ENCODE results near the gene DNAJC6. TPM values are rescaled to one million over a fixed set of nuclear protein-coding genes. Genes with fewer than 3 reads are reported as not detected.

Gene DNAJC6
- total and polyA plus RNA-seq, 7 experiments from 2014 or later = 0.22 to 7.0 (median 1.8) TPM

GRCh38 chr1:65456481-65456880 is 147.1 kb downstream of the DNAJC6 start:
- H3K9me3 ChIP-seq (ENCODE audit: control insufficient read depth in 2 of 3, low read length in 3 of 3) = no peaks in the 10 kb centered on the region
- peaks cover 3 to 23% (median 10%) of the 10 kb centered on the region in 11 donors for H3K9me3 Mint-ChIP-seq
- peaks cover 0 to 6% (median 5%) of the 10 kb centered on the region in 5 donors for H3K27me3 Mint-ChIP-seq
- no peak for ATAC-seq
- H3K27ac ChIP-seq (ENCODE audit: low read depth, low read length) = no peak overlapping the region
- no peaks in the 10 kb centered on the region for H3K27me3 ChIP-seq (ENCODE audit: control insufficient read depth in 2 of 2, insufficient read depth in 2 of 2, low read length in 2 of 2)
- no peak overlapping the region for H3K4me3 ChIP-seq (ENCODE audit: low read length)
- H3K4me1 Mint-ChIP-seq = peaks cover 7 to 33% (median 25%) of the 10 kb centered on the region in 7 donors
- H3K27ac Mint-ChIP-seq = no peak overlapping the region
- no peaks in the 10 kb centered on the region for H3K36me3 ChIP-seq (ENCODE audit: control insufficient read depth in 2 of 3, insufficient read depth in 3 of 3, low read length in 3 of 3)
- no peak for DNase-seq
- H3K36me3 Mint-ChIP-seq = peaks cover 8 to 14% (median 13%) of the 10 kb centered on the region in 5 donors
- no peak overlapping the region for H3K4me3 Mint-ChIP-seq
- peaks cover 0 to 15% of the 10 kb centered on the region in 2 donors for H3K4me1 ChIP-seq (ENCODE audit: control insufficient read depth in 2 of 2, insufficient read depth in 2 of 2, low read length in 2 of 2)
- ChIA-PET CTCF (no interaction called here), POLR2A (no interaction called here)
- intact Hi-C loops (cut with micrococcal nuclease) = no loop called here

- DNase-seq (peak in 3 of 9 donors; percentile 1 to 21 (median 6)), ATAC-seq (no peak)
- Mint-ChIP-seq H3K36me3 (peaks cover 8 to 14% (median 13%) of the 10 kb centered on the region in 5 donors), H3K4me3 (peak overlapping the region in 1 of 10 donors; percentile 7), H3K4me1 (peaks cover 7 to 33% (median 25%) of the 10 kb centered on the region in 7 donors), H3K27me3 (peaks cover 0 to 6% (median 5%) of the 10 kb centered on the region in 5 donors), H3K27ac (peak overlapping the region in 2 of 9 donors; percentile 9 to 35), H3K9me3 (peaks cover 3 to 23% (median 10%) of the 10 kb centered on the region in 11 donors)
- H3K36me3 ChIP-seq (ENCODE audit: control insufficient read depth in 2 of 3, insufficient read depth in 3 of 3, low read length in 3 of 3) = no peaks in the 10 kb centered on the region
- ChIA-PET POLR2A (no interaction called here), CTCF (interaction anchor here (1.0 kb wide), 1 partner anchor 229 kb away, joined by 3 read pairs; no protein-coding TSS in a partner anchor)
- peaks cover 0 to 15% of the 10 kb centered on the region in 2 donors for H3K4me1 ChIP-seq (ENCODE audit: control insufficient read depth in 2 of 2, insufficient read depth in 2 of 2, low read length in 2 of 2)
- no peaks in the 10 kb centered on the region for H3K27me3 ChIP-seq (ENCODE audit: control insufficient read depth in 2 of 2, insufficient read depth in 2 of 2, low read length in 2 of 2)
- H3K9me3 ChIP-seq (ENCODE audit: control insufficient read depth in 2 of 3, low read length in 3 of 3) = no peaks in the 10 kb centered on the region
- H3K27ac ChIP-seq (ENCODE audit: low read depth, low read length) = no peak overlapping the region
- H3K4me3 ChIP-seq (ENCODE audit: low read length) = no peak overlapping the region
- intact Hi-C loops (cut with micrococcal nuclease) = loop anchor here in 1 of 2 donors (2.0 kb wide), 1 partner anchor 27 kb away; no protein-coding TSS in a partner anchor
Observed at GRCh38 chr1:65457868-65458267, 148.5 kb downstream of the DNAJC6 start.

DNA sequence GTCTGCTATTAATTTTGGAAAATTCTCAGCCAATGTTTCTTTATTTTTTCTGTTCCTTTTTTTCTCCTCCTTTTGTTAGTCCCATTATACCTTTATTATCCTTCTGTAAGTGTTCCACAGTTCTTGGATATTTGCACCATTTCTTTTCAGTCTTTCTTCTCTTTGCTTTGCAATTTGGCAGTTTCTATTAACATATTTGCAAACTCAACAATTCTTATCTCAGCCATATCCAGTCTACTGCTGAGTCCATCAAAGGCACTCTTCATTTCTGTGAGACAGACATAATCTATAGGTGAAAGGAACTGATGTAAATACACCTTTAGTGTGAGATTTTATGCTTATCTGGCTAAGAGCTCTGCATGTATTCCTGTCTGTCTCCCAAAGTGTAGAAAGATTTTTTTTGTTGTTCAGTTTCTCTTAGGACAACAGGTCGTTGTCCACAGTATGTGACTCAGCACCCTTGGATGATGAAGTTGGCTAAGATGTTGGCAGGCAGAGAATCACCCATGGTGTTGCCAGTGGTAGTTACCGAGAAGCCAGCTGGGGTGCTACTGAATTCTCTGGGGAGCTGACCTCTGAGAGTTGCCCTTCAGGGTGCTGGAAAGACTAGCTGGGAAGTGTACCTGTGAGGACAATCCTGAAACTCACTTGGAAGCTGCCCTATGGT is 149.5 kb downstream of the DNAJC6 start:
- POLR2A ChIA-PET = no interaction called here
- H3K27me3 Mint-ChIP-seq = peaks cover 0 to 10% (median 4%) of the 10 kb centered on the region in 5 donors
- CTCF ChIA-PET = interaction anchor here (0.8 to 1.8 kb wide), 5 partner anchors 40 to 243 kb away, joined by 3 to 6 read pairs (median 3); no protein-coding TSS in a partner anchor
- no peaks in the 10 kb centered on the region for H3K36me3 ChIP-seq (ENCODE audit: control insufficient read depth in 2 of 3, insufficient read depth in 3 of 3, low read length in 3 of 3)
- ATAC-seq (no peak), DNase-seq (no peak)
- peak overlapping the region in 1 of 9 donors; percentile 1 for H3K27ac Mint-ChIP-seq
- H3K9me3 ChIP-seq (ENCODE audit: control insufficient read depth in 2 of 3, low read length in 3 of 3) = no peaks in the 10 kb centered on the region
- peaks cover 7 to 33% (median 25%) of the 10 kb centered on the region in 7 donors for H3K4me1 Mint-ChIP-seq
- peaks cover 0 to 15% of the 10 kb centered on the region in 2 donors for H3K4me1 ChIP-seq (ENCODE audit: control insufficient read depth in 2 of 2, insufficient read depth in 2 of 2, low read length in 2 of 2)
- intact Hi-C loops (cut with micrococcal nuclease) = loop anchor here (1.0 to 2.0 kb wide), 5 partner anchors 28 to 244 kb away; partner anchors contain the start of genes LEPR (in 1 of the 2) and LEPROT (in 1 of the 2)
- no peak overlapping the region for H3K27ac ChIP-seq (ENCODE audit: low read depth, low read length)
- H3K9me3 Mint-ChIP-seq = peaks cover 4 to 23% (median 15%) of the 10 kb centered on the region in 11 donors
- no peaks in the 10 kb centered on the region for H3K27me3 ChIP-seq (ENCODE audit: control insufficient read depth in 2 of 2, insufficient read depth in 2 of 2, low read length in 2 of 2)
- peak overlapping the region in 3 of 10 donors; percentile 1 to 7 (median 2) for H3K4me3 Mint-ChIP-seq
- H3K4me3 ChIP-seq (ENCODE audit: low read length) = no peak overlapping the region
- peaks cover 8 to 18% (median 10%) of the 10 kb centered on the region in 5 donors for H3K36me3 Mint-ChIP-seq

DNA sequence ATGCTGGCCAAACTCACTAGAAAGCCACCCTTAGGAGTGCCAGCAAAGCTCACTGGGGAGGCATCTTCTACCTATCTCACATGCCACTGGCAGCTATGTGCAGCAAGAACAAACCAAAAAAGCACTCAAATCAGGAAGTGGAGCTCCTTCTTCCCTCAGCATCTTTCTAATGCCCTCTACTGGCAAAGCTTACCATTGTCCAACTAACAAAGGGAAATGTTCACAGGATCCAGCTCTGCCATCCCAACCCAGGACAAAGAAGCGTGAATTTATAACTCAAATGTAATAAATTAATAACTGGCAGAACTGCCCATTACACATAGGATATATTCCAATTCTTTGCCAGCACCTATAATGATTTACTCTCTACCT is 150.0 kb downstream of the DNAJC6 start:
- no peak overlapping the region for H3K4me3 Mint-ChIP-seq
- peak in 4 of 9 donors; percentile 4 to 19 (median 6) for DNase-seq

More for the DNA sequence above, 150.0 kb downstream of the DNAJC6 start:
- Histone ChIP-seq H3K9me3 (ENCODE audit: control insufficient read depth in 2 of 3, low read length in 3 of 3) (no peaks in the 10 kb centered on the region), H3K36me3 (ENCODE audit: control insufficient read depth in 2 of 3, insufficient read depth in 3 of 3, low read length in 3 of 3) (no peaks in the 10 kb centered on the region), H3K4me1 (ENCODE audit: control insufficient read depth in 2 of 2, insufficient read depth in 2 of 2, low read length in 2 of 2) (peaks cover 0 to 15% of the 10 kb centered on the region in 2 donors), H3K4me3 (ENCODE audit: low read length) (no peak overlapping the region), H3K27me3 (ENCODE audit: control insufficient read depth in 2 of 2, insufficient read depth in 2 of 2, low read length in 2 of 2) (no peaks in the 10 kb centered on the region), H3K27ac (ENCODE audit: low read depth, low read length) (no peak overlapping the region)
- Mint-ChIP-seq H3K9me3 (peaks cover 3 to 23% (median 13%) of the 10 kb centered on the region in 11 donors), H3K4me1 (peaks cover 7 to 33% (median 25%) of the 10 kb centered on the region in 7 donors), H3K36me3 (peaks cover 8 to 19% (median 10%) of the 10 kb centered on the region in 5 donors), H3K27me3 (peaks cover 0 to 10% (median 5%) of the 10 kb centered on the region in 5 donors), H3K27ac (no peak overlapping the region)
- ChIA-PET CTCF (interaction anchor here (0.6 to 1.8 kb wide), 6 partner anchors 40 to 1789 kb away, joined by 3 to 8 read pairs (median 4); no protein-coding TSS in a partner anchor), POLR2A (no interaction called here)
- intact Hi-C loops (cut with micrococcal nuclease) = loop anchor here (1.0 to 2.0 kb wide), 5 partner anchors 28 to 244 kb away; partner anchors contain the start of genes LEPR (in 1 of the 2) and LEPROT (in 1 of the 2)
- no peak for ATAC-seq

Other genes with a start within 250 kb of the DNAJC6 start
- 100 to 1,000 TPM in 1 of 5 experiments, 1 to 10 TPM in 1, under 1 TPM in 3; 0.16 to 121 (median 0.95) TPM for gene AK4, start 161.3 kb upstream of the DNAJC6 start, total RNA-seq
- under 1 TPM; 0.04 to 0.21 TPM for gene AK4, start 161.3 kb upstream of the DNAJC6 start, polyA plus RNA-seq
- gene LEPR, start 111.1 kb downstream of the DNAJC6 start, total RNA-seq = 1 to 10 TPM; 1.2 to 3.0 (median 1.8) TPM
- 1 to 10 TPM; 2.0 TPM for gene LEPR, start 111.1 kb downstream of the DNAJC6 start, polyA plus RNA-seq
- 10 to 100 TPM; 20.8 to 26.3 (median 26.0) TPM for gene LEPROT, start 111.1 kb downstream of the DNAJC6 start, total RNA-seq
- 10 to 100 TPM; 11.8 to 15.2 TPM for gene LEPROT, start 111.1 kb downstream of the DNAJC6 start, polyA plus RNA-seq

All from naive thymus-derived CD4-positive, alpha-beta T cell (primary cell).